ENCODE measurements around the gene INAVA. TPM values are rescaled to one million over a fixed set of nuclear protein-coding genes. Genes with fewer than 3 reads are reported as not detected.

Gene INAVA
- total RNA-seq, 1 donor from 2014 or later = 191 TPM

DNA sequence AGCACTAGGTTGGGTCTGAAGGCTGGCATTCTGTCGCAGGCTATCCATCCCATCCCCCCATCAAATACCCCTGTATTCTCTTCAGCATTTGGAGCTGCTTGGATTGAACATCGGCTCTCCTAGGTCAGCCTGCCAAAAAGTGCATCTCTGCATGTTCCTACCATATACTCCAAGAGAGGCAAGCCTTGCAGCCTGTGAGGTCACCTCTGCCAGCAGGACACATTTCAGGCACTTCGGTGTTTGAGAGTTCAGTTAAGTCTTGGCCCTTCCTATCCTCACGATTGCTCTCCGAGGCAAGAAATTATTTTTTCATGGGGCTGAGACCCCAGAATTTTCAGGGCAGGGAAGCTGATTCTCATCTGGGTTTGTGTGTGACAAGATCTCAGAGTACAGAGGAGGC is 19.3 kb upstream of the INAVA start:
- H3K4me3 ChIP-seq (ENCODE audit: low read depth, low read length) = no peak overlapping the region
- no peak for DNase-seq (ENCODE audit: low read depth)
- TF ChIP-seq, protein P1, sequence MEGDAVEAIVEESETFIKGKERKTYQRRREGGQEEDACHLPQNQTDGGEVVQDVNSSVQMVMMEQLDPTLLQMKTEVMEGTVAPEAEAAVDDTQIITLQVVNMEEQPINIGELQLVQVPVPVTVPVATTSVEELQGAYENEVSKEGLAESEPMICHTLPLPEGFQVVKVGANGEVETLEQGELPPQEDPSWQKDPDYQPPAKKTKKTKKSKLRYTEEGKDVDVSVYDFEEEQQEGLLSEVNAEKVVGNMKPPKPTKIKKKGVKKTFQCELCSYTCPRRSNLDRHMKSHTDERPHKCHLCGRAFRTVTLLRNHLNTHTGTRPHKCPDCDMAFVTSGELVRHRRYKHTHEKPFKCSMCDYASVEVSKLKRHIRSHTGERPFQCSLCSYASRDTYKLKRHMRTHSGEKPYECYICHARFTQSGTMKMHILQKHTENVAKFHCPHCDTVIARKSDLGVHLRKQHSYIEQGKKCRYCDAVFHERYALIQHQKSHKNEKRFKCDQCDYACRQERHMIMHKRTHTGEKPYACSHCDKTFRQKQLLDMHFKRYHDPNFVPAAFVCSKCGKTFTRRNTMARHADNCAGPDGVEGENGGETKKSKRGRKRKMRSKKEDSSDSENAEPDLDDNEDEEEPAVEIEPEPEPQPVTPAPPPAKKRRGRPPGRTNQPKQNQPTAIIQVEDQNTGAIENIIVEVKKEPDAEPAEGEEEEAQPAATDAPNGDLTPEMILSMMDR (conservative IDR thresholded peaks at IDR 0.05; ENCODE audit: low read depth, low read length) = no peak

DNA sequence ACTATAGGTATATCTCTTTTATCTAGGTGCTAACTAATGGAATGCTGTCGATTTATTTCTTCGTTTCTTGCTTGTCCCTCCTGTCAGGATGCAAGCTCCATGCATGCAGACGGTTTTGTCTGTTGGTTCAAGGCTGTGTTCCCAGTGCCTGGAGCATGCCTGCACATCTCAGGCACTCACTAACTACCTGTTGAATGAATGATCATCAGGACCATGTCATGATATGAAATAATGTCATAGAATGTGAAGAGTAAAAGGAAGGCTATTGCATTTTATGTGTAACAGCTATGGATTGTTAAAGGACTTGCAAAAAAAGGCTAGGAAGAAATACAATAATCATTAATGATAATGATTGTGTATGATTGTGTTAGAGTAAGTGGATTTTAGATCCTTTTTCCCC is 17.7 kb upstream of the INAVA start:
- no peak for DNase-seq (ENCODE audit: low read depth)
- TF ChIP-seq, protein P1 (conservative IDR thresholded peaks at IDR 0.05; ENCODE audit: low read depth, low read length) = no peak
- no peak overlapping the region for H3K4me3 ChIP-seq (ENCODE audit: low read depth, low read length)

DNA sequence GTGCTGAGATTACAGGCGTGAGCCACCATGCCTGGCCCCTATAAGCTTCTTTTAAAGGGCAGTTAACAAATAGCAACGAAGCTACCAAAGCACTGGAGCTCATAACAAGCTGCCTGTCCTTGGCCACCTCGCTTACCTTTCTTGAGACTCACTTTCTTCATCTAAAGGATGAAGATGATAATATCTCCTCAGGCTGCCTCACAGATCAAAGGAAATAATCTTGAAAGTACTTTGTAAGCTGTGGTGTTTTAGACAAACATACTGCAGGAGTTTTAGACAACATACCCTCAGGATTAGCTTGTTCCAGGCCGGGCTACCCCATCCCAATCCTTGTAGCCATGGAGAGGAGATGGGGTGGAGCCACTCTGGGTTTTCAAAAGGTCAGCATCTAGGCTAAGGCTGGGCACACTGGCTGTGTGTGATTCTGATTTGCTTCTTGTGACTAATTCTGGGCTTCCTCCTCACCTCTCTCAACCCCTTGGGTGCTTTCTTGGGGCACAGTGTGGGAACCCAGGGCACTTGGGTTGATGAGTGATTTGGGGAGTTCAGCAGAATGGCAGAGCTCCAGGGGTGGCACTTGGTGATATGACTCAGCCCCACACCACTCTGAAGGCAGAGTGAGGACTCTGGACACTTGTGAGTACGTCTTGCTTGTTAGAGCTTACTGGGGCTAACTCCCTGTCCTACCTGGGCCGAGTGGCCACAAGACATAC is 16.7 kb upstream of the INAVA start:
- no peak overlapping the region for H3K4me3 ChIP-seq (ENCODE audit: low read depth, low read length)
- TF ChIP-seq, protein P1 (conservative IDR thresholded peaks at IDR 0.05; ENCODE audit: low read depth, low read length) = no peak
- DNase-seq (ENCODE audit: low read depth) = no peak

DNA sequence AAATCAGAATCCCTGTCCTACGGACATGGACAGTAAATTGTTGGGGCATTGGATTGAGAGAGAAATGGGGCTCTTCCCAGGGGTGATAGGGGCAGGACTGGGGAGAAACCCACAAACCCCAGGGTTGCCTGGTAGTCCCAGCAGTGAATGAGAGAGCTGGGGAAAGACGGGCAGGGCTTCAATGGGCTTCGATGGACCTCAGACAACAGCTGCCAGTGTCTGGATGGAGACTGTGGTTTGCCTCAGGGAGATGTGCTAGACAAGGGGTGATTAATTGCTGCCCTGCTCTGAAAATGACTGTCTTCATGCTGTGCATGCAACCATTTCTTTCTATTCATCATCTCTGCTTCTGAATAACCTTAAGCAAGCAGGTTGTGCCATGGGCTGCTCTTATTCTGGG is 14.5 kb upstream of the INAVA start:
- no peak for DNase-seq (ENCODE audit: low read depth)

DNA sequence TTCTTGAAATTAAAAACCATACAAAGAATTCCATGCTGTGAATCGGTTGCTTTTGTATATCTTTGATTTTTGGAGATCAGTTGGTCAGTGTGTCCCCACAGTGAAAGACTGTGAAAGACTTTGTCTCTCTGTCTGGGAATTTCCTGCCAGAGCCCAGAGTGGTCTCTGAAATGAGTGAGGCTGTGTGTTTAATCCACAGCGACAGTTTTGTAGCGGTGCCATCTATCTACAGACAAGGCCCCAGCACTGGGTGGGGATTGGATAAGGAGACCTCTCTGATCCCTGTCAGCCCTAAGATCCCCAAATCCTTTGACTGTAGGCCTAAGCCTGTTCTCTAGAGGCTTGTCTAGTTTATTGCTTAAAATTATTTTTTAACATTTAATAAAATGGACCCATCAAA is 11.6 kb upstream of the INAVA start:
- no peak for DNase-seq (ENCODE audit: low read depth)
- H3K4me3 ChIP-seq (ENCODE audit: low read depth, low read length) = no peak overlapping the region
- TF ChIP-seq, protein P1 (conservative IDR thresholded peaks at IDR 0.05; ENCODE audit: low read depth, low read length) = no peak

More for the DNA sequence above, 14.5 kb upstream of the INAVA start:
- no peak overlapping the region for H3K4me3 ChIP-seq (ENCODE audit: low read depth, low read length)
- TF ChIP-seq, protein P1 (conservative IDR thresholded peaks at IDR 0.05; ENCODE audit: low read depth, low read length) = no peak

DNA sequence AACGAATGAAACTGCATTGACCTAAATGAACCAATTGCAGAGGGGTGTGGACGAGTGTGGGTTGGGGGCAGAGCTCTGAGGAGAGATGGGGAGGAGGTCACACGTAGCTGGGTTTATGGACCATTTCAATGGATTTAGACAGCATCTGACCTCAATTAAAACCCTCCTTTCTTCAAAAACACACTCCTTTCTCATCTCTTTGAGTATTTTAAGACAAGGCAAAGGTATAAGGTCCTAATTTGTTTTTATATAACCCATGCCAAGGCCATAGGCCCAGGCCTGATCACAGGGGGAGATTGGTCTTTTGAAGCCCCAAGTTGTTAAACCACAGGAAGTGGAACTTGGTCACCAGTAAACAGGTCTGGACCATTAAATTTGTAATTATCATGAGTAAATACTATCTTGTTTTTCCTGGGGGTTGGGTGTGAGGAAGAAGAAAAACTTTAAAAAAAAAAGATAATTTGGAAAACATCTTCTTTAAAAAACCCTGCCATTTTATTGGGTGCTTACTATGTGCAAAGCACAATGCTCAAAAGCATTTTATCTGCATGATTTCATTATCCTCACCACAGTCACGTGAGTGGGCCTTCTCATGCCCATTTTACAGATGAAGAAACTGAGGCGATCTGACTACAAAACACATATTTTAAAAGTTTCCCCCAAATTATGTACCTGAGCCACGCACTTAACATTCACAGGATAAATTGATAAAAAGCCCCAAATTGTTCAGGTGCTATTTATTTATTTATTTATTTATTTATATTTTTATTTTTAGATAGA is 8.9 kb upstream of the INAVA start:
- TF ChIP-seq, protein P1 (conservative IDR thresholded peaks at IDR 0.05; ENCODE audit: low read depth, low read length) = no peak
- no peak overlapping the region for H3K4me3 ChIP-seq (ENCODE audit: low read depth, low read length)
- DNase-seq (ENCODE audit: low read depth) = no peak

Measured in epithelial cell of proximal tubule (primary cell).